NB4 (cell line): Measurements from ENCODE around the gene NFASC.
A peak's percentile ranks its signal among the peaks of the same experiment; 100 is the strongest.

ENCODE experiments used
- DNase-seq: peaks from one replicate; pipeline ENCODE4 v3.0.0; 2010; ENCODE audit warnings: low read depth
- H3K4me3 ChIP-seq: one replicate; pipeline ENCODE4 v1.5.1; 2011; ENCODE audit warnings: mild to moderate bottlenecking, low read depth, low read length, moderate library complexity
- MYC ChIP-seq: IDR thresholded peaks from 2 replicates; pipeline ENCODE4 v1.6.1; 2011; ENCODE audit warnings: low read depth, low read length
- POLR2A ChIP-seq: IDR thresholded peaks from 2 replicates; pipeline ENCODE4 v1.6.1; 2011; ENCODE audit warnings: mild to moderate bottlenecking; ENCODE audit not compliant: insufficient read length; ENCODE audit errors: extremely low read depth
- TF ChIP-seq, protein P1 (sequence below): IDR thresholded peaks from one replicate; pipeline ENCODE4 v1.5.1; 2012; ENCODE audit warnings: low read depth, low read length
- TF ChIP-seq, protein P2 (sequence below): IDR thresholded peaks from 2 replicates; pipeline ENCODE4 v1.6.1; 2011; ENCODE audit warnings: low read depth, low read length

The NFASC gene

DNA sequence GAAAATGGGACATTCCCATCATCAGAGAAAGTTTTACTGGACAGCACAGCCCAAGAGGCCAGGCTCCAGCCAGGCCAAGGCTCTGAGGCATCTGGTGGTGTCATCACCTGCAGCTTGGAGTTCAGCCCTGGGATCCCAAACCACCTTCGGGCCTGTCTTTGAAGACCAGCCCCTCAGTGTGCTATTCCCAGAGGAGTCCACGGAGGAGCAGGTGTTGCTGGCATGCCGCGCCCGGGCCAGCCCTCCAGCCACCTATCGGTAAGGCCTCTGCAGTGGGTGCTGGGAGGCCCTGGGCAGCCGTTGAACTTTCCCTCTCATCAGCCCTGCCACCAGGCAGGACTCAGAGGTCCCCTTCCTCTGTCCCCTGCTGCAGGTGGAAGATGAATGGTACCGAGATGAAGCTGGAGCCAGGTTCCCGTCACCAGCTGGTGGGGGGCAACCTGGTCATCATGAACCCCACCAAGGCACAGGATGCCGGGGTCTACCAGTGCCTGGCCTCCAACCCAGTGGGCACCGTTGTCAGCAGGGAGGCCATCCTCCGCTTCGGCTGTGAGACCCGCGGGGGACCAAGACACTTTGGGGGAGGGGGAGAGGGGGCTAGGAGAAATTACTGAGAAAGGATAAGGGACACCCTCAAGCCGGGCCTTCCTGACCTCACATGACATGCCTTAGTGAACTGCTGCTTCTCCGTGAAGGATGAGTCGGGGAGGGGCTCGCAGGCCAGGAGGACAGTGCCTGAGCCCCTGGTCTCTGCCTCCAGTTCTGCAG, 187.3 kb downstream of the NFASC start:
- no peak overlapping the region for H3K4me3 ChIP-seq
- TF ChIP-seq MYC (no peak), POLR2A (no peak)
- TF ChIP-seq, protein P1, sequence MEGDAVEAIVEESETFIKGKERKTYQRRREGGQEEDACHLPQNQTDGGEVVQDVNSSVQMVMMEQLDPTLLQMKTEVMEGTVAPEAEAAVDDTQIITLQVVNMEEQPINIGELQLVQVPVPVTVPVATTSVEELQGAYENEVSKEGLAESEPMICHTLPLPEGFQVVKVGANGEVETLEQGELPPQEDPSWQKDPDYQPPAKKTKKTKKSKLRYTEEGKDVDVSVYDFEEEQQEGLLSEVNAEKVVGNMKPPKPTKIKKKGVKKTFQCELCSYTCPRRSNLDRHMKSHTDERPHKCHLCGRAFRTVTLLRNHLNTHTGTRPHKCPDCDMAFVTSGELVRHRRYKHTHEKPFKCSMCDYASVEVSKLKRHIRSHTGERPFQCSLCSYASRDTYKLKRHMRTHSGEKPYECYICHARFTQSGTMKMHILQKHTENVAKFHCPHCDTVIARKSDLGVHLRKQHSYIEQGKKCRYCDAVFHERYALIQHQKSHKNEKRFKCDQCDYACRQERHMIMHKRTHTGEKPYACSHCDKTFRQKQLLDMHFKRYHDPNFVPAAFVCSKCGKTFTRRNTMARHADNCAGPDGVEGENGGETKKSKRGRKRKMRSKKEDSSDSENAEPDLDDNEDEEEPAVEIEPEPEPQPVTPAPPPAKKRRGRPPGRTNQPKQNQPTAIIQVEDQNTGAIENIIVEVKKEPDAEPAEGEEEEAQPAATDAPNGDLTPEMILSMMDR = no peak
- TF ChIP-seq, protein P2, sequence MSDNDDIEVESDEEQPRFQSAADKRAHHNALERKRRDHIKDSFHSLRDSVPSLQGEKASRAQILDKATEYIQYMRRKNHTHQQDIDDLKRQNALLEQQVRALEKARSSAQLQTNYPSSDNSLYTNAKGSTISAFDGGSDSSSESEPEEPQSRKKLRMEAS = no peak
- DNase-seq = no peak

DNA sequence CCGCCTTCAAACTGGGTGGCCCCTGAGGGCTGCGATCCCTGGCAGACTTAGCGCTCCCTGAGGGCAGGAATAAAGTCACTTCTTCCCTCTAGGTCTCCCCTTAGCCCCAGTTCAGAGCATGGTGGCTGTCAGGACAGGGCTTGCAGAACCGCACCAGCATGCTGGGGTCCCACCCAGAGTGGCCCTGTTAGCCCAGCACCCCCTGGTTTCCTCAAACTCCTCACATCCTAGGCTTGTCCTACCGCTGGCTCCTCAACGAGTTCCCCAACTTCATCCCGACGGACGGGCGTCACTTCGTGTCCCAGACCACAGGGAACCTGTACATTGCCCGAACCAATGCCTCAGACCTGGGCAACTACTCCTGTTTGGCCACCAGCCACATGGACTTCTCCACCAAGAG, 188.2 kb downstream of the NFASC start:
- TF ChIP-seq, protein P1 = no peak
- TF ChIP-seq, protein P2 = no peak
- DNase-seq = no peak
- no peak overlapping the region for H3K4me3 ChIP-seq

DNA sequence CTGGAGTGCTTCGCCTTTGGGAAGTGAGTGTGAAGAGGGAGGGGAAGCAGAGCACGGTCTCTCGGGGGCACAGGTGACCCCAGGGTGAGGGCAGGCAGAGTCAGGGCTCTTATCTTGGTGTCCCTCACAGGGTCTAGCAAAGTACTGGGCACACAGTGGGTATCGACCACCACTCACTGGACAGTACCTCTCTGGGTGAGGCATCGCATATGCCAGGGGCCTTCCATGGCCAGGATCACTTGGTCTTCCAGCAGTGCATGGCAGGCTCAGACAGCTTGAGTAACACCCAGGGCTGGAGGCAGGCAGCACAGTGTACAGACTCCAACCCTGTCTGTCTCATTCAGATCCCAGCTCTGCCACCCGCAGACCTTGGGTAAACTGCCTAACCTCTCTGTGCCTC, 189.0 kb downstream of the NFASC start:
- TF ChIP-seq POLR2A (no peak), MYC (no peak)
- TF ChIP-seq, protein P1 = no peak
- TF ChIP-seq, protein P2 = no peak
- no peak for DNase-seq
- no peak overlapping the region for H3K4me3 ChIP-seq

DNA sequence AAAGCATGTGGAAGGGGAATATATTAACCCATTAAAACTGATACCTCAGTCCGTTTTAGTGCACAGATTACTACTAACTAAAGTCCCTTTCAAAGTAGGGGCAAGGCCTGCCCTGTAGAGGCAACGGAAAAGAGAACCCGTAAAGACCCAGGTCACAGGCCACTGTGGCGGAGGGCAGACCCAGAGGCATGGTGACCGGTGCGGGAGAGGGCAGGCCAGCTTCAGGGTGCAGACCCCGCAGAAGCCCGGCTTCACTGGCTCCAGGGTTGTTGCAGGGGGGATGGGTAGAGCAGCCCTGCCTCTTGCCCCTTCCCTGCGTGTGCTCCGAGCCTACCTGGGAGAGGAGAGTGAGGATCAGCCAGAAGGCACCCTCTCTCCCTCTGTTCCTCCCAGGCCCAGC, 190.1 kb downstream of the NFASC start:
- no peak for TF ChIP-seq MYC
- no peak for DNase-seq
- H3K4me3 ChIP-seq = no peak overlapping the region

DNA sequence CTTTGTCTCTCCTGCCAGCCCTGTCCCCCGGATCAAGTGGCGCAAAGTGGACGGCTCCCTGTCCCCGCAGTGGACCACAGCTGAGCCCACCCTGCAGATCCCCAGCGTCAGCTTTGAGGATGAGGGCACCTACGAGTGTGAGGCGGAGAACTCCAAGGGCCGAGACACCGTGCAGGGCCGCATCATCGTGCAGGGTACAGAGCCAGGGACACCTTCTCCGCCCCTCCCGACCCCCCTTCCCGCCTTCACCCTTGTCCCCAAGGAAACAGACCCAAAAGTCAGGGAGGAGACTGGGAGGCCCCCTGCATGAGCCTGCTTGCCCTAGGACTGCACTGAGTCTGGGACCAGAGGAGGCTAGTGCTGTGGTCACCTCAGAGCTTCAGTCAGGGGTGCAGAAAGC, 190.6 kb downstream of the NFASC start:
- DNase-seq = no peak
- TF ChIP-seq, protein P1 = no peak
- TF ChIP-seq POLR2A (no peak), MYC (no peak)
- TF ChIP-seq, protein P2 = no peak
- no peak overlapping the region for H3K4me3 ChIP-seq

DNA sequence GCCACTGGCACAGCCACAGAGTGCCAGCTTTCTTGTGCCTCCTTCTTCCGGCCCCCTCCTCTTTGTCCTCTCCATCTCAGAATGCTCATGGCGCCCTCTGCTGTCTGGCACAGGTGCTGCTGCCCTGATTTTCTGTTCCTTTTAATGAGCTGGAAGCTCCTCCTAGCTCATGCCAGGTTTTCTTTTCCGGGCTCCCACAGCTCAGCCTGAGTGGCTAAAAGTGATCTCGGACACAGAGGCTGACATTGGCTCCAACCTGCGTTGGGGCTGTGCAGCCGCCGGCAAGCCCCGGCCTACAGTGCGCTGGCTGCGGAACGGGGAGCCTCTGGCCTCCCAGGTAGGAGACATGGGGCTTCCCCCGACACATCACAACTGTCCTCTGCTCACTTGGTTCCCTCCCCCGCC, 191.0 kb downstream of the NFASC start:
- TF ChIP-seq, protein P2 = no peak
- no peak for TF ChIP-seq POLR2A
- TF ChIP-seq, protein P1 = peak; percentile 90
- DNase-seq = peak; percentile 68

More for the DNA sequence above, 191.0 kb downstream of the NFASC start:
- no peak overlapping the region for H3K4me3 ChIP-seq
